H1 (cell line): ENCODE results near the gene BHLHE23. TPM values are rescaled to one million over a fixed set of nuclear protein-coding genes. Genes with fewer than 3 reads are reported as not detected.

Experiments
- ASH2L ChIP-seq: fragments of 200-600, 300-600 bp; sonication (generic); IDR thresholded peaks from one replicate; pipeline ENCODE4 v1.7.1; 2017; ENCODE audit warnings: low read length
- CBX5 ChIP-seq: fragments of 300-800, 300-1000 bp; sonication (generic); IDR thresholded peaks from 2 replicates; pipeline ENCODE4 v1.7.1; 2016; ENCODE audit warnings: antibody characterized with exemption, low read length, low read depth
- EGR1 ChIP-seq: IDR thresholded peaks from 2 replicates; pipeline ENCODE4 v1.6.1; 2011; ENCODE audit warnings: low read depth, low read length, borderline replicate concordance
- EZH2 ChIP-seq: fragments of 200-600 bp; sonication (generic); IDR thresholded peaks from 2 replicates; pipeline ENCODE4 v1.7.1; 2012; ENCODE audit warnings: low read depth, mild to moderate bottlenecking, moderate library complexity, low read length, inconsistent platforms; ENCODE audit not compliant: severe bottlenecking
- FOSL1 ChIP-seq: IDR thresholded peaks from 2 replicates; pipeline ENCODE4 v1.6.1; 2011; ENCODE audit warnings: mild to moderate bottlenecking, low read depth, low read length, moderate library complexity; ENCODE audit not compliant: insufficient read depth
- GTF2F1 ChIP-seq: IDR thresholded peaks from 2 replicates; pipeline ENCODE4 v1.6.1; 2012; ENCODE audit warnings: low read depth, low read length, improper control_type of control experiment, borderline replicate concordance
- JUN ChIP-seq: IDR thresholded peaks from 2 replicates; pipeline ENCODE4 v1.6.1; 2011; ENCODE audit warnings: low read depth, mild to moderate bottlenecking, improper control_type of control experiment, low read length
- MAFK ChIP-seq: IDR thresholded peaks from 2 replicates; pipeline ENCODE4 v1.6.1; 2012; ENCODE audit warnings: low read depth, mild to moderate bottlenecking, improper control_type of control experiment, low read length
- PHF8 ChIP-seq: fragments of 200-600 bp; sonication (generic); conservative IDR thresholded peaks from 2 replicates; pipeline ENCODE4 v1.7.1; 2012; ENCODE audit warnings: low read depth, mild to moderate bottlenecking, inconsistent platforms, low read length, moderate library complexity
- POLR2AphosphoS5 ChIP-seq: IDR thresholded peaks from 2 replicates; pipeline ENCODE4 v1.6.1; 2011; ENCODE audit warnings: low read depth, low read length
- POU5F1 ChIP-seq: IDR thresholded peaks from 2 replicates; pipeline ENCODE4 v1.6.1; 2011; ENCODE audit warnings: low read depth, mild to moderate bottlenecking, low read length, moderate library complexity
- RNF2 ChIP-seq: fragments of 200-900, 300-1000 bp; sonication (generic); IDR thresholded peaks from 2 replicates; pipeline ENCODE4 v1.7.1; 2016; ENCODE audit warnings: borderline replicate concordance, low read depth, mild to moderate bottlenecking, antibody characterized with exemption, low read length; ENCODE audit not compliant: poor library complexity, severe bottlenecking; ENCODE audit errors: missing control alignments
- SIN3A ChIP-seq, 2 experiments: IDR thresholded peaks in 1 of 2; conservative IDR thresholded peaks in 1 of 2; 2 replicates each; pipeline ENCODE4 v1.6.1; 2011 to 2012; ENCODE audit warnings: low read length in 2 of 2, improper control_type of control experiment in 1 of 2, low read depth in 1 of 2, mild to moderate bottlenecking in 1 of 2
- SP2 ChIP-seq: IDR thresholded peaks from 2 replicates; pipeline ENCODE4 v1.6.1; 2012; ENCODE audit warnings: mild to moderate bottlenecking, low read length, inconsistent platforms
- SP4 ChIP-seq: IDR thresholded peaks from 2 replicates; pipeline ENCODE4 v1.6.1; 2012; ENCODE audit warnings: low read length, inconsistent platforms
- SUZ12 ChIP-seq: fragments of 200-600 bp; sonication (generic); IDR thresholded peaks from 2 replicates; pipeline ENCODE4 v1.6.1; 2012; ENCODE audit warnings: mild to moderate bottlenecking, inconsistent platforms, low read length, moderate library complexity, mixed read lengths
- TAF1 ChIP-seq: IDR thresholded peaks from 2 replicates; pipeline ENCODE4 v1.6.1; 2011; ENCODE audit warnings: mild to moderate bottlenecking, low read depth, low read length
- TEAD4 ChIP-seq: IDR thresholded peaks from 2 replicates; pipeline ENCODE4 v1.6.1; 2012; ENCODE audit warnings: low read depth, low read length, inconsistent platforms, mixed read lengths
- YY1 ChIP-seq: IDR thresholded peaks from 2 replicates; pipeline ENCODE4 v1.6.1; 2011; ENCODE audit warnings: low read depth, mild to moderate bottlenecking, low read length
- ZNF274 ChIP-seq: IDR thresholded peaks from 2 replicates; pipeline ENCODE4 v1.7.0; 2012; ENCODE audit warnings: low read length, borderline replicate concordance; ENCODE audit errors: extremely low read depth
- polyA plus RNA-seq, 7 experiments: library from polyadenylated mRNA; depleted of rRNA in 3 of 7; stranded (reverse) in 5 of 7; unstranded in 2 of 7; fragments of >200 nt in 5 of 7; fragments of 200-250 nt in 2 of 7; gene quantifications; 1 replicate in 5 of 7; 2 replicates in 1 of 7; 4 replicates in 1 of 7; pipeline versions ENCODE4 v1.2.1 to v1.2.3, GENCODE V29; 2011 to 2013; ENCODE audit warnings: missing spikeins in 2 of 7, mixed read lengths in 2 of 7
- total RNA-seq: library from RNA; stranded (reverse); fragmentation: NEBNext Ultra II Directional; extraction: Animal tissue kit (Norgen Biotek cat#: 25700); gene quantifications from 2 replicates; pipeline ENCODE4 v1.2.1, GENCODE V29; 2021
- TF ChIP-seq, protein P1 (sequence below): IDR thresholded peaks from 2 replicates; pipeline ENCODE4 v1.6.1; 2012; ENCODE audit warnings: inconsistent platforms
- TF ChIP-seq, protein P2 (sequence below): IDR thresholded peaks from 2 replicates; pipeline ENCODE4 v1.6.1; 2012; ENCODE audit warnings: inconsistent platforms

Gene BHLHE23
- total and polyA plus RNA-seq, 2 of the 8 experiments (the other 6 are each of a cell fraction or from before 2014, with no cell fraction given), result 0.47 TPM; not detected in 1

DNA sequence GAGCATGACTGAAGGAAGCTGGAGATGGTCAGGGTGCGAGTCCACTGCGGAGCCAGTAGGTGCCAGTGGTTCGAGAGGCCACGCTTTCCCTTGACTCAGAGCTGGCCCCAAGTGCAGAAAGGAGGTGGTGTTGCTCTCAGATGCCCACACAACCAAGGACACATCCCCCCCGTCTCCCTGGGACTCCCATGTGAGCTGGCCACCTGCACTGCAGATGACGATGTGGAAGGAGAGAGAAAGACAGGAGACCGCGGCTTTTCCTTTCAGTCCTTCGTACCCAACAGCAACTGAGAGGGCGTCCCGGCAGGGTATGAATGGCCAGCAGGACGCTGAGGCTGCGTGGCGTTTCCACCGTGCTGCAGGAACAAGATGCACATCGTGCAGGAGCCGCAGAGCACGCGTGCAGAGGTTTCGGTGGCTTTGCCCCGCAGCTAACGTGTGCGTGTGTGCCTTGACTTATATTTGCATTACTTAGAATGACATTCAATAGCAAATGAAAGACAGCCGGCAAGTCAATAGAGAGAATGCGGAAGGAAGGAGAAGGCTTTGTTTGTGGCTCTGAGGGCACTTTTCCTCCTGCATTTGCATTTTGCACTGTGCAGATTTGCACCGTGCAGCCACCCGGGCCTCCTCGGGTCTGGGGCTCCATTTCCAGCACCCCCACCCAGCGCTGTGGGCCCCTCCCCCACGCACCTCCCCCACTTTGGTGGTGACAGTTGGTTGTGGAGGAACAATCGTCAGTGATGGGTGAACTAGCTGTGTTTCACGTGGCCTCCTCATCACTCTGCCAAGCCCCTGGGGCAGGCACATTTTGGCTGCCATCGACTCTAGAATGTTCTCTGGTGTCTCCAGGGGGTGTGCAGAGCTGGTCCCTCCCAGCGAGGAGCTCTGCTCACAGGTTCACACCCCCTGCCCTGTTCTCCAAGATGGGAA, 26.4 kb upstream of the BHLHE23 start (continued):
- TF ChIP-seq SIN3A (conservative IDR thresholded peaks at IDR 0.05 in 1 of 2, IDR thresholded peaks at IDR 0.05 in 1 of 2; ENCODE audit: low read depth in 1 of 2, low read length in 2 of 2) (0 out of 4 replicates have a peak, but pooled peaks of 1 of the 2 experiments have one; percentile 58), JUN (no peak), ASH2L (peak; percentile 48), CBX5 (no peak), EGR1 (no peak), MAFK (no peak), TEAD4 (0 out of 2 replicates have a peak, but pooled peaks have one; percentile 17), TAF1 (no peak), GTF2F1 (no peak), POLR2AphosphoS5 (no peak), FOSL1 (no peak), ZNF274 (no peak), SP2 (no peak), YY1 (peak; percentile 4; the same call in 1 of the 2 replicates), POU5F1 (no peak), RNF2 (no peak), SUZ12 (no peak), PHF8 (no peak), EZH2 (peak; percentile 54), SP4 (no peak)
- TF ChIP-seq, protein P1, sequence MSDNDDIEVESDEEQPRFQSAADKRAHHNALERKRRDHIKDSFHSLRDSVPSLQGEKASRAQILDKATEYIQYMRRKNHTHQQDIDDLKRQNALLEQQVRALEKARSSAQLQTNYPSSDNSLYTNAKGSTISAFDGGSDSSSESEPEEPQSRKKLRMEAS, result peak; percentile 86
- TF ChIP-seq, protein P2, sequence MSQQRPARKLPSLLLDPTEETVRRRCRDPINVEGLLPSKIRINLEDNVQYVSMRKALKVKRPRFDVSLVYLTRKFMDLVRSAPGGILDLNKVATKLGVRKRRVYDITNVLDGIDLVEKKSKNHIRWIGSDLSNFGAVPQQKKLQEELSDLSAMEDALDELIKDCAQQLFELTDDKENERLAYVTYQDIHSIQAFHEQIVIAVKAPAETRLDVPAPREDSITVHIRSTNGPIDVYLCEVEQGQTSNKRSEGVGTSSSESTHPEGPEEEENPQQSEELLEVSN, result no peak; the same call in none of the 2 replicates
